Naive thymus-derived CD4-positive, alpha-beta T cell (primary cell): Measurements from ENCODE around the gene LLGL2. TPM values are rescaled to one million over a fixed set of nuclear protein-coding genes. Genes with fewer than 3 reads are reported as not detected.
A peak's percentile ranks its signal among the peaks of the same experiment; 100 is the strongest.

Source experiments
- ATAC-seq: fragments of 150-1000 bp; cut with Tn5 transposase; 2 replicates; pipeline ENCODE4 v1.10.0; 2021; ENCODE audit warnings: mild to moderate bottlenecking, moderate library complexity
- CTCF ChIA-PET: fragments of 350-600 bp; sonication (Branson Sonifier 250); formaldehyde crosslinking; loops from one replicate; lab custom pipeline; 2021; ENCODE audit warnings: antibody characterized with exemption; lab: Charles Lee
- POLR2A ChIA-PET: fragments of 350-600 bp; sonication (Branson Sonifier 250); formaldehyde crosslinking; loops from one replicate; lab custom pipeline; 2021; ENCODE audit warnings: antibody characterized with exemption, inconsistent platforms; lab: Charles Lee
- DNase-seq, 9 donors: peaks; one replicate each; pipeline versions ENCODE4 v3.0.0 to v3.0.0-alpha.2; 2020 to 2022; ENCODE audit warnings: mixed read lengths in 1 of 9
- H3K27ac ChIP-seq: one replicate; pipeline ENCODE4 v1.7.0; 2013; ENCODE audit warnings: mild to moderate bottlenecking, low read depth, low read length, moderate library complexity
- H3K27me3 ChIP-seq, 2 donors: one replicate each; pipeline ENCODE4 v1.7.0; 2013; ENCODE audit warnings: low read length in 2 of 2, mild to moderate bottlenecking in 2 of 2, moderate library complexity in 2 of 2; ENCODE audit not compliant: control insufficient read depth in 2 of 2, insufficient read depth in 2 of 2
- H3K36me3 ChIP-seq, 3 experiments: 1 replicate in 2 of 3; 2 replicates in 1 of 3; pipeline ENCODE4 v1.7.0; 2013; ENCODE audit warnings: low read length in 3 of 3, mild to moderate bottlenecking in 3 of 3, moderate library complexity in 1 of 3; ENCODE audit not compliant: insufficient read depth in 3 of 3, control insufficient read depth in 2 of 3
- H3K4me1 ChIP-seq, 2 donors: one replicate each; pipeline ENCODE4 v1.7.0; 2013; ENCODE audit warnings: low read length in 2 of 2, mild to moderate bottlenecking in 2 of 2, moderate library complexity in 1 of 2; ENCODE audit not compliant: control insufficient read depth in 2 of 2, insufficient read depth in 2 of 2
- H3K4me3 ChIP-seq: 2 replicates; pipeline ENCODE4 v1.7.0; 2013; ENCODE audit warnings: mild to moderate bottlenecking, low read length
- H3K9me3 ChIP-seq, 3 experiments: 1 replicate in 2 of 3; 2 replicates in 1 of 3; pipeline ENCODE4 v1.7.0; 2013; ENCODE audit warnings: low read length in 3 of 3; ENCODE audit not compliant: control insufficient read depth in 2 of 3
- H3K27ac Mint-ChIP-seq, 9 donors: one replicate each; pipeline ENCODE4 v1.8.0; 2020 to 2022; ENCODE audit warnings: mixed read lengths in 9 of 9, mild to moderate bottlenecking in 8 of 9, moderate library complexity in 5 of 9, inconsistent platforms in 2 of 9
- H3K27me3 Mint-ChIP-seq, 5 donors: one replicate each; pipeline ENCODE4 v1.8.0; 2021 to 2022; ENCODE audit warnings: mixed read lengths in 5 of 5, mild to moderate bottlenecking in 1 of 5
- H3K36me3 Mint-ChIP-seq, 5 donors: one replicate each; pipeline ENCODE4 v1.8.0; 2020 to 2022; ENCODE audit warnings: mixed read lengths in 5 of 5, mild to moderate bottlenecking in 3 of 5, inconsistent platforms in 1 of 5
- H3K4me1 Mint-ChIP-seq, 7 donors: one replicate each; pipeline ENCODE4 v1.8.0; 2020 to 2022; ENCODE audit warnings: mixed read lengths in 7 of 7, mild to moderate bottlenecking in 3 of 7, inconsistent platforms in 1 of 7
- H3K4me3 Mint-ChIP-seq, 10 donors: one replicate each; pipeline ENCODE4 v1.8.0; 2020 to 2022; ENCODE audit warnings: mild to moderate bottlenecking in 10 of 10, mixed read lengths in 10 of 10, moderate library complexity in 6 of 10, inconsistent platforms in 2 of 10
- H3K9me3 Mint-ChIP-seq, 11 donors: one replicate each; pipeline ENCODE4 v1.8.0; 2020 to 2022; ENCODE audit warnings: mixed read lengths in 11 of 11, mild to moderate bottlenecking in 4 of 11, inconsistent platforms in 1 of 11, moderate library complexity in 1 of 11
- intact Hi-C, 2 donors: fragments of 100-400 bp; cut with micrococcal nuclease; formaldehyde crosslinking; loops; one replicate each; pipeline ENCODE4 v1.15.1; 2023
- polyA plus RNA-seq, 2 donors: library from polyadenylated mRNA; unstranded; fragments of 300-500 nt; fragmentation: Illumina TruSeq; gene quantifications; one replicate each; pipeline ENCODE4 v1.2.3, GENCODE V29; 2021
- total RNA-seq, 6 experiments: library from RNA in 5 of 6; stranded (reverse) in 5 of 6; gene quantifications; 1 replicate in 5 of 6; 2 replicates in 1 of 6; pipeline ENCODE4 v1.2.3 and lab custom pipeline; 2021 to 2026

The LLGL2 gene
- total and polyA plus RNA-seq, 7 experiments from 2014 or later = 9.2 to 55.7 (median 26.5) TPM

GRCh38 chr17:75478508-75478907 lies 47.0 kb upstream of the LLGL2 start:
- intact Hi-C loops = no loop called here
- POLR2A ChIA-PET = interaction anchor here (0.6 kb wide), 1 partner anchor 123 kb away, joined by 5 read pairs; no protein-coding TSS in a partner anchor
- Mint-ChIP-seq H3K27me3 (no peaks in the 10 kb centered on the region), H3K27ac (no peak overlapping the region), H3K4me1 (peaks cover 0 to 12% (median 6%) of the 10 kb centered on the region in 7 donors), H3K4me3 (no peak overlapping the region), H3K36me3 (peaks cover 0 to 13% (median 4%) of the 10 kb centered on the region in 5 donors), H3K9me3 (no peaks in the 10 kb centered on the region)
- H3K27ac ChIP-seq = no peak overlapping the region
- ATAC-seq = no peak
- H3K4me1 ChIP-seq = no peaks in the 10 kb centered on the region
- H3K4me3 ChIP-seq = no peak overlapping the region
- no peaks in the 10 kb centered on the region for H3K9me3 ChIP-seq
- no peaks in the 10 kb centered on the region for H3K27me3 ChIP-seq
- no peak for DNase-seq
- peaks cover 0 to 36% (median under 1%) of the 10 kb centered on the region in 3 experiments for H3K36me3 ChIP-seq
- CTCF ChIA-PET = no interaction called here

DNA sequence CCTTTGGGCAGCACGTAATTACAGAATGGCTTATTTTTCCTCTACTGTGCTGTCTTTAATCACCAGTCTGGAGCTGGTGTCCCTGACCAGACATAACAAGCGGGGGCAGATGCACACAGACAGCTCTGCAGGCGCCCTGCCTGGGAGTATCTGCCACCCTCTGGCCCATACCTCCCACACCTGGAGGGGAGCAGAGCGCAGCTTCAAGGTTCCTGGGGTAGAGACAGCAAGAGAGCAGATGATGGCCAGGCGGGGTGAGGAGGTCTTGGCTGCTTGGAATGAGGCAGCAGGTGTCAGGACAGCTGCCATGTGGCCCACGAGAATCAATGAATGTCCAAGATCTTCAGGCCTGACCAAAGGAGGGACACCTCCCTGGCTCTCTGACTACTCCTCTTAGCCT lies 45.2 kb upstream of the LLGL2 start:
- ChIA-PET CTCF (interaction anchor here (0.6 kb wide), 1 partner anchor 420 kb away, joined by 8 read pairs; no protein-coding TSS in a partner anchor), POLR2A (no interaction called here)
- ATAC-seq = no peak

GRCh38 chr17:75481194-75482068 lies 44.1 kb upstream of the LLGL2 start:
- DNase-seq (no peak), ATAC-seq (no peak)
- Histone ChIP-seq H3K36me3 (peaks cover 0 to 22% (median 0%) of the 10 kb centered on the region in 3 experiments), H3K27ac (no peak overlapping the region), H3K4me1 (peaks cover 0 to 3% of the 10 kb centered on the region in 2 donors), H3K9me3 (no peaks in the 10 kb centered on the region), H3K27me3 (no peaks in the 10 kb centered on the region), H3K4me3 (no peak overlapping the region)
- intact Hi-C loops = no loop called here
- Mint-ChIP-seq H3K27me3 (no peaks in the 10 kb centered on the region), H3K9me3 (no peaks in the 10 kb centered on the region), H3K36me3 (peaks cover 0 to 16% (median 2%) of the 10 kb centered on the region in 5 donors), H3K4me3 (no peak overlapping the region), H3K4me1 (peaks cover 7 to 21% (median 14%) of the 10 kb centered on the region in 7 donors), H3K27ac (no peak overlapping the region)
- ChIA-PET POLR2A (interaction anchor here (1.1 kb wide), 1 partner anchor 25 kb away, joined by 3 read pairs; the partner anchor contains the start of gene TMEM94), CTCF (no interaction called here)

More for the DNA sequence above, 45.2 kb upstream of the LLGL2 start:
- Mint-ChIP-seq H3K4me3 (no peak overlapping the region), H3K9me3 (no peaks in the 10 kb centered on the region), H3K4me1 (peaks cover 4 to 18% (median 10%) of the 10 kb centered on the region in 7 donors), H3K27me3 (no peaks in the 10 kb centered on the region), H3K27ac (no peak overlapping the region), H3K36me3 (peaks cover 0 to 13% (median 4%) of the 10 kb centered on the region in 5 donors)
- Histone ChIP-seq H3K27ac (no peak overlapping the region), H3K27me3 (no peaks in the 10 kb centered on the region), H3K9me3 (no peaks in the 10 kb centered on the region), H3K4me1 (no peaks in the 10 kb centered on the region), H3K4me3 (no peak overlapping the region), H3K36me3 (peaks cover 0 to 25% (median 0%) of the 10 kb centered on the region in 3 experiments)
- DNase-seq = no peak
- intact Hi-C loops = no loop called here

DNA sequence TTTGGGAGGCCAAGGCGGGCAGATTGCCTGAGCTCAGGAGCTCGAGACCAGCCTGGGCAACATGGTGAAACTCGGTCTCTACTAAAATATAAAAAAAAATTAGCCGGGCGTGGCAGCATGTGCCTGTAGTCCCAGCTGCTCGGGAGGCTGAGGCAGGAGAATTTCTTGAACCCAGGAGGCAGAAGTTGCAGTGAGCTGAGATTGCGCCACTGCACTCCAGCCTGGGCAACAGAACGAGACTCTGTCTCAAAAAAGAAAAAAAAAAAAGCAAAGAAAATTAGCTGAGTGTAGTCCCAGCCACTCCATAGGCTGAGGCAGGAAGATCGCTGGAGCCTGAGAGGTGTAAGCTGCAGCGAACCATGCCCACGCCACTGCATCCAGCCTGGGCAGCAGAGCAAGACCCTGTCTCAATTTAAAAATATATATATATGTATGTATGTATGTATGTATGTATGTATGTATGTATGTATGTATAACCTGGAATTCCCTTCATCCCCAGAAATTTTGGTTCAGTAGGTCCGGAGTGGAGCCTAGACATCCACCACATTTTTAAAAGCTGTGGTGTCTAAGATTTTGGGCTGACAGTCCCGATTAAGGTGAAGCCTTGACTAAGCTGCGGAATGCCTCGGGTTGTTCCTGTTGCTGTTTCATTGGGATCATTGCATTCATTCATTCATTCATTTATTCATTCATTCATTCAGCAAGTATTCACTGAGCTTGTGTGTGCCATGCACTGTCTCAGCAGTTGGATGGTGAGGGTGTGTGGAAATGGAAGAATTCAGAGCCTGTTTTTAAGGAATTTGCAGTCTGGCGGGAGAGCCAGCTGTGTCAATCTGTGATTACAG lies 43.2 kb upstream of the LLGL2 start:
- ChIA-PET POLR2A (interaction anchor here (1.1 kb wide), 1 partner anchor 26 kb away, joined by 3 read pairs; the partner anchor contains the start of gene TMEM94), CTCF (interaction anchor here (0.6 kb wide), 1 partner anchor 50 kb away, joined by 4 read pairs; no protein-coding TSS in a partner anchor)
- Histone ChIP-seq H3K9me3 (no peaks in the 10 kb centered on the region), H3K4me1 (peaks cover 7 to 12% of the 10 kb centered on the region in 2 donors), H3K27ac (no peak overlapping the region), H3K27me3 (no peaks in the 10 kb centered on the region), H3K4me3 (no peak overlapping the region), H3K36me3 (peaks cover 0 to 14% (median 0%) of the 10 kb centered on the region in 3 experiments)
- Mint-ChIP-seq H3K36me3 (peaks cover 0 to 16% (median 6%) of the 10 kb centered on the region in 5 donors), H3K4me3 (no peak overlapping the region), H3K9me3 (no peaks in the 10 kb centered on the region), H3K27me3 (no peaks in the 10 kb centered on the region), H3K27ac (peak overlapping the region in 3 of 9 donors; percentile 25 to 92 (median 28)), H3K4me1 (peaks cover 14 to 25% (median 23%) of the 10 kb centered on the region in 7 donors)
- intact Hi-C loops = no loop called here
- DNase-seq (no peak), ATAC-seq (no peak)

- Mint-ChIP-seq H3K36me3 (peaks cover 0 to 18% (median 11%) of the 10 kb centered on the region in 5 donors), H3K4me1 (peaks cover 18 to 40% (median 27%) of the 10 kb centered on the region in 7 donors), H3K27ac (no peak overlapping the region), H3K27me3 (no peaks in the 10 kb centered on the region), H3K4me3 (no peak overlapping the region), H3K9me3 (no peaks in the 10 kb centered on the region)
- Histone ChIP-seq H3K36me3 (peaks cover 0 to 14% (median 0%) of the 10 kb centered on the region in 3 experiments), H3K27me3 (no peaks in the 10 kb centered on the region), H3K4me3 (no peak overlapping the region), H3K4me1 (peaks cover 16 to 25% of the 10 kb centered on the region in 2 donors), H3K27ac (no peak overlapping the region), H3K9me3 (no peaks in the 10 kb centered on the region)
- ChIA-PET CTCF (no interaction called here), POLR2A (interaction anchor here (0.6 kb wide), 1 partner anchor 382 kb away, joined by 3 read pairs; no protein-coding TSS in a partner anchor)
- intact Hi-C loops = no loop called here
- no peak for DNase-seq
- no peak for ATAC-seq
Observed at GRCh38 chr17:75485688-75486087, 39.8 kb upstream of the LLGL2 start.

GRCh38 chr17:75486151-75486550 lies 39.3 kb upstream of the LLGL2 start:
- H3K27ac ChIP-seq = no peak overlapping the region
- intact Hi-C loops = no loop called here
- no peaks in the 10 kb centered on the region for H3K27me3 ChIP-seq
- no peaks in the 10 kb centered on the region for H3K9me3 Mint-ChIP-seq
- peaks cover 16 to 25% of the 10 kb centered on the region in 2 donors for H3K4me1 ChIP-seq
- ATAC-seq (no peak), DNase-seq (no peak)
- H3K36me3 ChIP-seq = peaks cover 0 to 18% (median 0%) of the 10 kb centered on the region in 3 experiments
- H3K27me3 Mint-ChIP-seq = no peaks in the 10 kb centered on the region
- H3K4me3 Mint-ChIP-seq = peak overlapping the region in 6 of 10 donors; percentile 33 to 85 (median 70)
- ChIA-PET CTCF (no interaction called here), POLR2A (interaction anchor here (0.6 to 1.6 kb wide), 2 partner anchors 41 to 382 kb away, joined by 3 to 4 read pairs; no protein-coding TSS in a partner anchor)
- no peak overlapping the region for H3K4me3 ChIP-seq
- peak overlapping the region; percentile 55 to 98 (median 96) for H3K27ac Mint-ChIP-seq
- H3K4me1 Mint-ChIP-seq = peaks cover 18 to 39% (median 25%) of the 10 kb centered on the region in 7 donors
- H3K36me3 Mint-ChIP-seq = peaks cover 0 to 18% (median 11%) of the 10 kb centered on the region in 5 donors
- H3K9me3 ChIP-seq = no peaks in the 10 kb centered on the region
